ENCODE data around the gene NUP210.

DNA sequence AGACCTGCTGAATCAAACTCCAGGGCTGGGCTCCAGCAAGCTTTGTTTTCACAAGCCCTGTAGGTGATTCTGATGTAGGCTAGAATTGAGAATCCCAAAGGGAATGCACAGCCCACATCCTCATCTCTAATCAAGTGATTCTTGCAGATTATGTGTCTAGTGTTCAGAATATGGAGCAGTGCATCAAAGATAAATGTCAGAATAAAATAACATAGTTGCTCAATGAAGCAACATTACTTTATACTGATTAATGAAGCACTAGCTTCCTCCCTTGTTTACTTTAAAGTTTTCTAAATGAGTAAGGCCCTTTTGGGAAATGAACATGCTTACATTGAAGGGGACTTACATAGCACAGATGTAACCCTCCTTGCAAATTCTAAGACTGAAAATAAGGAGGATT is 39.2 kb downstream of the NUP210 start:
- TF ChIP-seq RBM39 (IDR thresholded peaks at IDR 0.05; ENCODE audit: low read depth, low read length, poor library complexity, severe bottlenecking) (no peak), ZUFSP (CRISPR knock-in tag; IDR thresholded peaks at IDR 0.05; ENCODE audit: borderline replicate concordance) (no peak), EP300 (IDR thresholded peaks at IDR 0.05; ENCODE audit: low read depth in 2 of 2, low read length in 2 of 2) (no peak), EP300 (CRISPR knock-in tag; IDR thresholded peaks at IDR 0.05; ENCODE audit: borderline replicate concordance) (no peak)

Data from HepG2 (cell line).